GM19099 (cell line): Measurements from ENCODE around the gene DNASE1.

Source experiments
- POLR2A ChIP-seq: IDR thresholded peaks from 3 replicates; pipeline ENCODE4 v1.6.1; 2011; ENCODE audit warnings: low read depth; ENCODE audit not compliant: insufficient read length; ENCODE audit errors: extremely low read depth

The DNASE1 gene

GRCh38 chr16:3637371-3637923 lies 17.0 kb upstream of the DNASE1 start:
- TF ChIP-seq POLR2A = no peak

- no peak for TF ChIP-seq POLR2A
These were observed 15.4 kb upstream of the DNASE1 start for GRCh38 chr16:3638916-3639644.

- TF ChIP-seq POLR2A = no peak
These were observed 14.3 kb upstream of the DNASE1 start for GRCh38 chr16:3640207-3640606.

- TF ChIP-seq POLR2A = no peak
These were observed 13.6 kb upstream of the DNASE1 start for GRCh38 chr16:3640632-3641501.

GRCh38 chr16:3641801-3642396 lies 12.6 kb upstream of the DNASE1 start:
- no peak for TF ChIP-seq POLR2A

- TF ChIP-seq POLR2A = no peak
These were observed 11.9 kb upstream of the DNASE1 start for GRCh38 chr16:3642397-3643094.

- no peak for TF ChIP-seq POLR2A
These were observed 11.3 kb upstream of the DNASE1 start for GRCh38 chr16:3643095-3643730.

GRCh38 chr16:3645108-3645503 lies 9.4 kb upstream of the DNASE1 start:
- no peak for TF ChIP-seq POLR2A

GRCh38 chr16:3645504-3646347 lies 8.8 kb upstream of the DNASE1 start:
- no peak for TF ChIP-seq POLR2A

- no peak for TF ChIP-seq POLR2A
These were observed 8.1 kb upstream of the DNASE1 start for GRCh38 chr16:3646348-3646920.

- no peak for TF ChIP-seq POLR2A
These were observed 3.7 kb upstream of the DNASE1 start for GRCh38 chr16:3650631-3651265.

GRCh38 chr16:3651461-3652372 lies 2.8 kb upstream of the DNASE1 start:
- no peak for TF ChIP-seq POLR2A
